HepG2 (cell line): ENCODE data around the gene ZBTB7B. TPM values are rescaled to one million over a fixed set of nuclear protein-coding genes. Genes with fewer than 3 reads are reported as not detected.
A peak's percentile ranks its signal among the peaks of the same experiment; 100 is the strongest.

Experiments
- AGO2 ChIP-seq: fragments of 200-400 bp; formaldehyde crosslinking; optimal IDR thresholded peaks from 2 replicates; pipeline ENCODE3; 2017; ENCODE audit warnings: mild to moderate bottlenecking, low read depth, low read length, moderate library complexity
- ATAD3A ChIP-seq: sonication (generic); formaldehyde crosslinking; IDR thresholded peaks from 2 replicates; pipeline ENCODE4 v1.4.0; 2020; ENCODE audit warnings: missing genetic modification reagents
- ATF7 ChIP-seq, 2 experiments: fragments of 450-650 bp in 1 of 2; sonication (generic) in 1 of 2; formaldehyde crosslinking in 1 of 2; IDR thresholded peaks; 2 replicates each; pipeline versions ENCODE4 v1.4.0 to v1.6.1; 2016 to 2020; ENCODE audit warnings: antibody characterized with exemption in 1 of 2, mild to moderate bottlenecking in 1 of 2, missing genetic modification reagents in 1 of 2
- ELF4 ChIP-seq: sonication (generic); formaldehyde crosslinking; IDR thresholded peaks from 2 replicates; pipeline ENCODE4 v1.5.0; 2020; ENCODE audit warnings: missing genetic modification reagents, mild to moderate bottlenecking, moderate library complexity, borderline replicate concordance
- FOSL1 ChIP-seq: sonication (generic); formaldehyde crosslinking; IDR thresholded peaks from 2 replicates; pipeline ENCODE4 v1.9.0; 2021; ENCODE audit warnings: missing genetic modification reagents, borderline replicate concordance
- FOXO1 ChIP-seq: sonication (generic); formaldehyde crosslinking; IDR thresholded peaks from 2 replicates; pipeline ENCODE4 v1.4.0; 2020; ENCODE audit warnings: missing genetic modification reagents
- GTF2F1 ChIP-seq: fragments of 150-350 bp; IDR thresholded peaks from 2 replicates; pipeline ENCODE4 v1.6.1; 2014; ENCODE audit warnings: low read length
- HOXA9 ChIP-seq: sonication (generic); formaldehyde crosslinking; IDR thresholded peaks from 2 replicates; pipeline ENCODE4 v1.8.1; 2022; ENCODE audit warnings: missing genetic modification reagents, mild to moderate bottlenecking, moderate library complexity, borderline replicate concordance
- MIER3 ChIP-seq: IDR thresholded peaks from 2 replicates; pipeline ENCODE4 v1.6.1; 2016; ENCODE audit warnings: missing compliant biosample characterization, borderline replicate concordance
- PAWR ChIP-seq: sonication (generic); formaldehyde crosslinking; IDR thresholded peaks from 2 replicates; pipeline ENCODE4 v1.4.0; 2020; ENCODE audit warnings: missing genetic modification reagents, mild to moderate bottlenecking, borderline replicate concordance
- RBAK ChIP-seq: sonication (generic); formaldehyde crosslinking; IDR thresholded peaks from 2 replicates; pipeline ENCODE4 v1.5.1; 2020; ENCODE audit warnings: mild to moderate bottlenecking, missing genetic modification reagents
- SKI ChIP-seq: fragments of 450-650 bp; IDR thresholded peaks from one replicate; pipeline ENCODE4 v1.6.1; 2018; ENCODE audit warnings: mild to moderate bottlenecking; ENCODE audit not compliant: partially characterized antibody
- SMAD9 ChIP-seq: sonication (generic); formaldehyde crosslinking; IDR thresholded peaks from 2 replicates; pipeline ENCODE4 v1.5.1; 2020; ENCODE audit warnings: mild to moderate bottlenecking, missing genetic modification reagents
- YEATS4 ChIP-seq: sonication (generic); formaldehyde crosslinking; IDR thresholded peaks from 2 replicates; pipeline ENCODE4 v1.4.0; 2020; ENCODE audit warnings: missing genetic modification reagents, borderline replicate concordance
- ZBTB20 ChIP-seq: sonication (generic); formaldehyde crosslinking; IDR thresholded peaks from 2 replicates; pipeline ENCODE4 v1.8.1; 2023; ENCODE audit warnings: missing genetic modification reagents, low read depth, mild to moderate bottlenecking, borderline replicate concordance
- ZBTB38 ChIP-seq: sonication (generic); formaldehyde crosslinking; IDR thresholded peaks from 2 replicates; pipeline ENCODE4 v1.5.1; 2020; ENCODE audit warnings: mild to moderate bottlenecking, missing genetic modification reagents
- ZMYM4 ChIP-seq: sonication (generic); formaldehyde crosslinking; IDR thresholded peaks from 2 replicates; pipeline ENCODE4 v1.8.1; 2023; ENCODE audit warnings: mild to moderate bottlenecking, missing genetic modification reagents
- ZNF207 ChIP-seq: fragments of 450-650 bp; IDR thresholded peaks from 2 replicates; pipeline ENCODE4 v1.6.1; 2016; ENCODE audit warnings: antibody characterized with exemption, borderline replicate concordance
- ZNF354B ChIP-seq: sonication (generic); formaldehyde crosslinking; IDR thresholded peaks from 2 replicates; pipeline ENCODE4 v1.8.0; 2022; ENCODE audit warnings: mild to moderate bottlenecking, missing genetic modification reagents
- ZNF577 ChIP-seq: sonication (generic); formaldehyde crosslinking; IDR thresholded peaks from 2 replicates; pipeline ENCODE4 v1.4.0; 2020; ENCODE audit warnings: mild to moderate bottlenecking, low read depth, missing genetic modification reagents, borderline replicate concordance
- ZNF616 ChIP-seq: sonication (generic); formaldehyde crosslinking; IDR thresholded peaks from 2 replicates; pipeline ENCODE4 v1.5.0; 2020; ENCODE audit warnings: low read depth, mild to moderate bottlenecking, missing genetic modification reagents
- polyA plus RNA-seq, 8 experiments: library from polyadenylated mRNA; depleted of rRNA in 3 of 8; stranded (reverse) in 7 of 8; unstranded in 1 of 8; fragments of >200 nt; fragmentation: Illumina TruSeq in 4 of 8; extraction: Trizol in 4 of 8; gene quantifications; 2 replicates each; pipeline versions ENCODE4 v1.2.1 to v1.2.3, GENCODE V29; 2011 to 2016; ENCODE audit warnings: low read depth in 4 of 8, missing spikeins in 1 of 8, mixed read lengths in 1 of 8; ENCODE audit not compliant: insufficient read depth in 1 of 8
- total RNA-seq, 5 experiments: library from RNA; depleted of rRNA; stranded (reverse); fragments of >200 nt; fragmentation: Illumina TruSeq; extraction: Trizol; gene quantifications; 2 replicates each; pipeline ENCODE4 v1.2.3, GENCODE V29; 2016; ENCODE audit warnings: low read depth in 1 of 5
- TF ChIP-seq, protein P1 (sequence below): sonication (generic); formaldehyde crosslinking; IDR thresholded peaks from 2 replicates; pipeline ENCODE4 v1.4.0; 2020; ENCODE audit warnings: missing genetic modification reagents, borderline replicate concordance
- TF ChIP-seq, protein P2 (sequence below): IDR thresholded peaks from 2 replicates; pipeline ENCODE4 v1.6.1; 2018; ENCODE audit warnings: missing genetic modification reagents
- TF ChIP-seq, protein P3 (sequence below): IDR thresholded peaks from 2 replicates; pipeline ENCODE4 v1.6.1; 2016; ENCODE audit warnings: control low read depth
- TF ChIP-seq, protein P4 (sequence below): sonication (generic); formaldehyde crosslinking; IDR thresholded peaks from 2 replicates; pipeline ENCODE4 v1.4.0; 2020; ENCODE audit warnings: mild to moderate bottlenecking, missing genetic modification reagents
- TF ChIP-seq, protein P5 (sequence below): sonication (generic); formaldehyde crosslinking; IDR thresholded peaks from 2 replicates; pipeline ENCODE4 v1.5.0; 2020; ENCODE audit warnings: missing genetic modification reagents, mild to moderate bottlenecking, borderline replicate concordance

The ZBTB7B gene
- total and polyA plus RNA-seq, 2 of the 13 experiments (the other 11 are each of a cell fraction or from before 2014, with no cell fraction given) = 15.5 to 17.5 TPM

DNA sequence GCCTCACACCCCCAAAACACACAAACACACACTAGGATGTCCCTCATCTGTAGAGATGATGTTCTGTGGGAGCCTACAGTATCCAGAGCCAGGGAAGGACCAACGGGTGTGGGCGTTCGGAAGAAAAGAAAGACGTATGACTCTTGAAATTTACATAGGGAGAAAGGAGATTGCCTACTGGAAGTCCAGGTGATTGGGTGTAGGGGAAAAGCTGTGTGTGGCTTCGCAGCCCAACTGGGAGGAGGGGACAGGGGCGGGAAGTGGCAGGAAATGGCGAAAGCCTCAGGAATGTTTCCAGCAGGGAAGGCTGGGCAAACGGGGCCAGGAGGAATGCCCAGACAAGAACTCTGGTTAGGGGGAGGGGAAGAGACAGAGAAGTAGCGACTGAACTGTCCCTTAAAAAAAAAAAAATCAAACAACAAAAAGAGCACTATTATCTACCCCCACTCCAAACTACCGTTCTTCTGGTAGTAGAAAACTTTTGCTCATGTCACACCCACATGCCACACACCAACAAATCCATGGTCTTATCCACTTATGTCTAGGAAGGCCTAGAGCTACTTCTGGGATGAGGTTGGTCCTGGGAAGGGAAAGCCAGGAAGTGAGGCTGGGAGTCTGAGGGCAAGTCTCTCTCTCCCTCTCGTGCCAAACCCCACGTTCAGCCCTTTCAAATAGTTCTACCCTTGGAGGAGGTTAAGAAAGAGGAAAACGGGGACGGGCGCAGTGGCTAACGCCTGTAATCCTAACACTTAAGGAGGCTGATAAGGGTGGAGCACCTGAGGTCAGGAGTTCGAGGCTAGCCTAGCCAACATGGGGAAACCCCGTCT is 29.9 kb upstream of the ZBTB7B start (continued):
- TF ChIP-seq, protein P1, sequence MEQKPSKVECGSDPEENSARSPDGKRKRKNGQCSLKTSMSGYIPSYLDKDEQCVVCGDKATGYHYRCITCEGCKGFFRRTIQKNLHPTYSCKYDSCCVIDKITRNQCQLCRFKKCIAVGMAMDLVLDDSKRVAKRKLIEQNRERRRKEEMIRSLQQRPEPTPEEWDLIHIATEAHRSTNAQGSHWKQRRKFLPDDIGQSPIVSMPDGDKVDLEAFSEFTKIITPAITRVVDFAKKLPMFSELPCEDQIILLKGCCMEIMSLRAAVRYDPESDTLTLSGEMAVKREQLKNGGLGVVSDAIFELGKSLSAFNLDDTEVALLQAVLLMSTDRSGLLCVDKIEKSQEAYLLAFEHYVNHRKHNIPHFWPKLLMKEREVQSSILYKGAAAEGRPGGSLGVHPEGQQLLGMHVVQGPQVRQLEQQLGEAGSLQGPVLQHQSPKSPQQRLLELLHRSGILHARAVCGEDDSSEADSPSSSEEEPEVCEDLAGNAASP = no peak
- TF ChIP-seq ZMYM4 (CRISPR knock-in tag) (peak; percentile 46), ELF4 (CRISPR knock-in tag) (0 out of 2 replicates have a peak, but pooled peaks have one; percentile 76), YEATS4 (CRISPR knock-in tag) (peak; percentile 52; the same call in 1 of the 2 replicates), ZNF354B (no peak), FOSL1 (CRISPR knock-in tag) (no peak), ZNF207 (no peak), ATF7 (IDR thresholded peaks at IDR 0.05) (no peak), ATF7 (CRISPR knock-in tag; IDR thresholded peaks at IDR 0.05) (no peak), SMAD9 (no peak), ZNF577 (CRISPR knock-in tag) (no peak), ZBTB20 (CRISPR knock-in tag) (0 out of 2 replicates have a peak, but pooled peaks have one; percentile 34), GTF2F1 (no peak), PAWR (no peak), FOXO1 (CRISPR knock-in tag) (no peak), RBAK (CRISPR knock-in tag) (no peak), ATAD3A (no peak), AGO2 (no peak), ZBTB38 (no peak), SKI (peak; percentile 28), HOXA9 (CRISPR knock-in tag) (no peak), MIER3 (peak; percentile 59; the same call in 1 of the 2 replicates), ZNF616 (CRISPR knock-in tag) (no peak)
- TF ChIP-seq, protein P2, sequence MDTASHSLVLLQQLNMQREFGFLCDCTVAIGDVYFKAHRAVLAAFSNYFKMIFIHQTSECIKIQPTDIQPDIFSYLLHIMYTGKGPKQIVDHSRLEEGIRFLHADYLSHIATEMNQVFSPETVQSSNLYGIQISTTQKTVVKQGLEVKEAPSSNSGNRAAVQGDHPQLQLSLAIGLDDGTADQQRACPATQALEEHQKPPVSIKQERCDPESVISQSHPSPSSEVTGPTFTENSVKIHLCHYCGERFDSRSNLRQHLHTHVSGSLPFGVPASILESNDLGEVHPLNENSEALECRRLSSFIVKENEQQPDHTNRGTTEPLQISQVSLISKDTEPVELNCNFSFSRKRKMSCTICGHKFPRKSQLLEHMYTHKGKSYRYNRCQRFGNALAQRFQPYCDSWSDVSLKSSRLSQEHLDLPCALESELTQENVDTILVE (CRISPR knock-in tag) = no peak
- TF ChIP-seq, protein P3, sequence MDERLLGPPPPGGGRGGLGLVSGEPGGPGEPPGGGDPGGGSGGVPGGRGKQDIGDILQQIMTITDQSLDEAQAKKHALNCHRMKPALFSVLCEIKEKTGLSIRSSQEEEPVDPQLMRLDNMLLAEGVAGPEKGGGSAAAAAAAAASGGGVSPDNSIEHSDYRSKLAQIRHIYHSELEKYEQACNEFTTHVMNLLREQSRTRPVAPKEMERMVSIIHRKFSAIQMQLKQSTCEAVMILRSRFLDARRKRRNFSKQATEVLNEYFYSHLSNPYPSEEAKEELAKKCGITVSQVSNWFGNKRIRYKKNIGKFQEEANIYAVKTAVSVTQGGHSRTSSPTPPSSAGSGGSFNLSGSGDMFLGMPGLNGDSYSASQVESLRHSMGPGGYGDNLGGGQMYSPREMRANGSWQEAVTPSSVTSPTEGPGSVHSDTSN (CRISPR knock-in tag) = no peak
- TF ChIP-seq, protein P4, sequence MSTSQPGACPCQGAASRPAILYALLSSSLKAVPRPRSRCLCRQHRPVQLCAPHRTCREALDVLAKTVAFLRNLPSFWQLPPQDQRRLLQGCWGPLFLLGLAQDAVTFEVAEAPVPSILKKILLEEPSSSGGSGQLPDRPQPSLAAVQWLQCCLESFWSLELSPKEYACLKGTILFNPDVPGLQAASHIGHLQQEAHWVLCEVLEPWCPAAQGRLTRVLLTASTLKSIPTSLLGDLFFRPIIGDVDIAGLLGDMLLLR = no peak
- TF ChIP-seq, protein P5, sequence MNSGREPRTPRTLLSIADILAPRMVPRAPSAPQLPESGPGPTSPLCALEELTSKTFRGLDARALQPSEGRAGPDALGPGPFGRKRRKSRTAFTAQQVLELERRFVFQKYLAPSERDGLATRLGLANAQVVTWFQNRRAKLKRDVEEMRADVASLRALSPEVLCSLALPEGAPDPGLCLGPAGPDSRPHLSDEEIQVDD (CRISPR knock-in tag) = no peak
